Liver (tissue), 9 donors: ENCODE results near the gene PNLIPRP1. TPM values are rescaled to one million over a fixed set of nuclear protein-coding genes. Genes with fewer than 3 reads are reported as not detected.

Experiments used
- DNase-seq: peaks from one replicate; pipeline ENCODE4 v3.0.0-alpha.2; 2017; ENCODE audit warnings: low spot score
- H3K27ac ChIP-seq, 2 donors: one replicate each; pipeline ENCODE4 v1.7.0; 2013; ENCODE audit warnings: inconsistent platforms in 2 of 2, low read length in 2 of 2, control low read depth in 1 of 2, low read depth in 1 of 2, mild to moderate bottlenecking in 1 of 2
- H3K27me3 ChIP-seq, 4 donors: one replicate each; pipeline versions ENCODE4 v1.6.1 to v1.7.0; 2013; ENCODE audit warnings: low read length in 3 of 4, inconsistent platforms in 1 of 4, mild to moderate bottlenecking in 1 of 4, moderate library complexity in 1 of 4; ENCODE audit not compliant: control insufficient read depth in 4 of 4, insufficient read depth in 4 of 4
- H3K36me3 ChIP-seq, 4 donors: one replicate each; pipeline versions ENCODE4 v1.6.1 to v1.7.0; 2013; ENCODE audit warnings: low read length in 3 of 4, mild to moderate bottlenecking in 3 of 4, low read depth in 1 of 4, moderate library complexity in 1 of 4; ENCODE audit not compliant: control insufficient read depth in 4 of 4, insufficient read depth in 3 of 4
- H3K4me1 ChIP-seq, 4 donors: one replicate each; pipeline versions ENCODE4 v1.6.1 to v1.7.0; 2013; ENCODE audit warnings: low read length in 3 of 4, mild to moderate bottlenecking in 3 of 4, moderate library complexity in 1 of 4; ENCODE audit not compliant: control insufficient read depth in 4 of 4, insufficient read depth in 4 of 4
- H3K4me3 ChIP-seq, 3 donors: one replicate each; pipeline versions ENCODE4 v1.6.1 to v1.7.0; 2013; ENCODE audit warnings: low read length in 3 of 3, control low read depth in 1 of 3, low read depth in 1 of 3, mild to moderate bottlenecking in 1 of 3
- H3K9ac ChIP-seq, 2 donors: one replicate each; pipeline ENCODE4 v1.7.0; 2013; ENCODE audit warnings: low read length in 2 of 2, mild to moderate bottlenecking in 2 of 2, moderate library complexity in 2 of 2, control low read depth in 1 of 2, low read depth in 1 of 2
- H3K9me3 ChIP-seq, 4 donors: one replicate each; pipeline versions ENCODE4 v1.6.1 to v1.7.0; 2013; ENCODE audit warnings: low read length in 3 of 4; ENCODE audit not compliant: control insufficient read depth in 4 of 4
- ATF3 ChIP-seq: IDR thresholded peaks from 2 replicates; pipeline ENCODE4 v1.6.1; 2016; ENCODE audit warnings: antibody characterized with exemption
- CTCF ChIP-seq: fragments of 150-350 bp; IDR thresholded peaks from 2 replicates; pipeline ENCODE4 v1.5.1; 2017; ENCODE audit warnings: improper control_type of control experiment, low read depth, low read length; ENCODE audit not compliant: missing input control
- EGR1 ChIP-seq, 2 donors: IDR thresholded peaks; 2 replicates each; pipeline ENCODE4 v1.6.1; 2016 to 2018; ENCODE audit warnings: antibody characterized with exemption in 2 of 2, low read depth in 2 of 2
- FOXA1 ChIP-seq: IDR thresholded peaks from 2 replicates; pipeline ENCODE4 v1.6.1; 2016; ENCODE audit warnings: antibody characterized with exemption
- GABPA ChIP-seq, 2 donors: IDR thresholded peaks in 1 of 2; conservative IDR thresholded peaks in 1 of 2; 2 replicates each; pipeline ENCODE4 v1.6.1; 2016; ENCODE audit warnings: antibody characterized with exemption in 2 of 2, mild to moderate bottlenecking in 1 of 2, moderate library complexity in 1 of 2
- HNF4A ChIP-seq, 2 donors: conservative IDR thresholded peaks; 2 replicates each; pipeline ENCODE4 v1.6.1; 2016; ENCODE audit warnings: antibody characterized with exemption in 2 of 2, mild to moderate bottlenecking in 2 of 2
- HNF4G ChIP-seq: IDR thresholded peaks from 2 replicates; pipeline ENCODE4 v1.6.1; 2016; ENCODE audit warnings: antibody characterized with exemption
- JUND ChIP-seq, 2 donors: IDR thresholded peaks; 2 replicates each; pipeline ENCODE4 v1.6.1; 2016; ENCODE audit warnings: antibody characterized with exemption in 2 of 2
- MAX ChIP-seq: IDR thresholded peaks from 2 replicates; pipeline ENCODE4 v1.6.1; 2016; ENCODE audit warnings: antibody characterized with exemption
- NR2F2 ChIP-seq: IDR thresholded peaks from 2 replicates; pipeline ENCODE4 v1.6.1; 2016; ENCODE audit warnings: antibody characterized with exemption
- RAD21 ChIP-seq, 2 donors: IDR thresholded peaks; 2 replicates each; pipeline ENCODE4 v1.6.1; 2016; ENCODE audit warnings: antibody characterized with exemption in 2 of 2, mild to moderate bottlenecking in 2 of 2
- REST ChIP-seq: IDR thresholded peaks from 2 replicates; pipeline ENCODE4 v1.6.1; 2016; ENCODE audit warnings: antibody characterized with exemption, mild to moderate bottlenecking
- RXRA ChIP-seq, 2 donors: IDR thresholded peaks; 2 replicates each; pipeline ENCODE4 v1.6.1; 2017 to 2018; ENCODE audit warnings: antibody characterized with exemption in 2 of 2, mild to moderate bottlenecking in 1 of 2
- SP1 ChIP-seq: IDR thresholded peaks from 2 replicates; pipeline ENCODE4 v1.6.1; 2018; ENCODE audit warnings: antibody characterized with exemption, mild to moderate bottlenecking
- TAF1 ChIP-seq: conservative IDR thresholded peaks from 2 replicates; pipeline ENCODE4 v1.6.1; 2016; ENCODE audit warnings: antibody characterized with exemption, mild to moderate bottlenecking
- YY1 ChIP-seq: IDR thresholded peaks from 2 replicates; pipeline ENCODE4 v1.6.1; 2016; ENCODE audit warnings: antibody characterized with exemption, mild to moderate bottlenecking
- WGBS: extraction: QIAGEN DNeasy Blood & Tissue Kit; methylation state at CpG from one replicate; pipeline ENCODE4 v1.1.7; 2013; 5-methylcytosine and 5-hydroxymethylcytosine counted together
- polyA plus RNA-seq, 2 donors: library from polyadenylated mRNA; stranded (reverse) in 1 of 2; unstranded in 1 of 2; fragments of 200-250 nt in 1 of 2; fragments of >200 nt in 1 of 2; fragmentation: Nextera tagmentation in 1 of 2; extraction: Ambion mirVana in 1 of 2; gene quantifications; one replicate each; pipeline versions ENCODE4 v1.2.1 to v1.2.3, GENCODE V29; 2013 to 2015
- total RNA-seq, 2 donors: library from RNA; depleted of rRNA; stranded (reverse); fragments of >200 nt; gene quantifications; one replicate each; pipeline ENCODE4 v1.2.3, GENCODE V29; 2014
- donor health status: healthy.
- donor health status: healthy.
- donor health status: healthy.
- donor health status: healthy.
- donor health status: healthy.

The PNLIPRP1 gene
- total and polyA plus RNA-seq, 4 donors: not detected

- no peak for TF ChIP-seq SP1
- no peak for TF ChIP-seq REST
- TF ChIP-seq FOXA1: no peak
- no peak for TF ChIP-seq GABPA (IDR thresholded peaks at IDR 0.05 in 1 of 2, conservative IDR thresholded peaks at IDR 0.05 in 1 of 2)
Measured at GRCh38 chr10:116648903-116649302, 58.1 kb downstream of the PNLIPRP1 start.

GRCh38 chr10:116653885-116654284 lies 63.1 kb downstream of the PNLIPRP1 start:
- peaks cover 0 to 5% (median 0%) of the 10 kb centered on the region in 4 donors for H3K27me3 ChIP-seq
- 68% methylated on average over 1 of the region's 1 CpG for WGBS
- no peak overlapping the region for H3K4me3 ChIP-seq
- no peak for DNase-seq
- peaks cover 0 to 3% (median 1%) of the 10 kb centered on the region in 4 donors for H3K9me3 ChIP-seq
- H3K9ac ChIP-seq: no peak overlapping the region
- H3K36me3 ChIP-seq: no peaks in the 10 kb centered on the region
- no peak overlapping the region for H3K27ac ChIP-seq
- no peaks in the 10 kb centered on the region for H3K4me1 ChIP-seq
- TF ChIP-seq HNF4A (conservative IDR thresholded peaks at IDR 0.05) (no peak), ATF3 (no peak)

More at GRCh38 chr10:116648903-116649302, 58.1 kb downstream of the PNLIPRP1 start:
- Histone ChIP-seq H3K27ac (no peak overlapping the region), H3K9ac (no peak overlapping the region), H3K4me1 (no peaks in the 10 kb centered on the region), H3K27me3 (no peaks in the 10 kb centered on the region), H3K9me3 (peaks cover 0 to 3% (median 1%) of the 10 kb centered on the region in 4 donors), H3K4me3 (no peak overlapping the region), H3K36me3 (no peaks in the 10 kb centered on the region)
- DNase-seq: no peak
- 78% methylated on average over 8 of the region's 8 CpGs for WGBS

- Histone ChIP-seq H3K4me1 (no peaks in the 10 kb centered on the region), H3K36me3 (no peaks in the 10 kb centered on the region), H3K9ac (no peak overlapping the region), H3K27me3 (peaks cover 0 to 8% (median 0%) of the 10 kb centered on the region in 4 donors), H3K27ac (no peak overlapping the region), H3K9me3 (peaks cover 0 to 3% (median 1%) of the 10 kb centered on the region in 4 donors), H3K4me3 (no peak overlapping the region)
- 45% methylated on average over 4 of the region's 4 CpGs for WGBS
- TF ChIP-seq FOXA1 (no peak), HNF4A (conservative IDR thresholded peaks at IDR 0.05) (no peak), TAF1 (no peak), REST (no peak), GABPA (IDR thresholded peaks at IDR 0.05 in 1 of 2, conservative IDR thresholded peaks at IDR 0.05 in 1 of 2) (no peak), JUND (IDR thresholded peaks at IDR 0.05) (no peak), NR2F2 (no peak), ATF3 (no peak), HNF4G (no peak), RXRA (IDR thresholded peaks at IDR 0.05) (no peak), MAX (no peak), SP1 (no peak), EGR1 (IDR thresholded peaks at IDR 0.05; ENCODE audit: low read depth in 2 of 2) (no peak), RAD21 (IDR thresholded peaks at IDR 0.05) (no peak), CTCF (no peak), YY1 (no peak)
- no peak for DNase-seq
Measured at GRCh38 chr10:116654816-116655215, 64.1 kb downstream of the PNLIPRP1 start.
